Mesenchymal stem cell (in vitro differentiated cells and primary cell): ENCODE results near the gene CRISP2.
"Not testable (repeated sequence)": the region's sequence is repeated elsewhere in the genome, so short reads cannot be mapped to it uniquely, and the experiment has no call there.

Experiments used
- DNase-seq: peaks from one replicate; pipeline ENCODE4 v3.0.0-alpha.2; 2013
- H2AFZ ChIP-seq: one replicate; pipeline ENCODE4 v1.6.1; 2013; ENCODE audit warnings: low read depth, mild to moderate bottlenecking, control low read depth, inconsistent platforms, low read length, moderate library complexity
- H2AK5ac ChIP-seq: 2 replicates; pipeline ENCODE4 v1.6.1; 2013; ENCODE audit warnings: low read length, moderate library complexity, mild to moderate bottlenecking, inconsistent platforms; ENCODE audit not compliant: severe bottlenecking
- H2BK120ac ChIP-seq: one replicate; pipeline ENCODE4 v1.6.1; 2013; ENCODE audit warnings: low read depth, mild to moderate bottlenecking, inconsistent platforms, low read length, moderate library complexity
- H2BK12ac ChIP-seq, 2 experiments: one replicate each; pipeline ENCODE4 v1.6.1; 2013; ENCODE audit warnings: inconsistent platforms in 2 of 2, low read length in 2 of 2, mild to moderate bottlenecking in 2 of 2, moderate library complexity in 2 of 2, control low read depth in 1 of 2
- H2BK15ac ChIP-seq: one replicate; pipeline ENCODE4 v1.6.1; 2013; ENCODE audit warnings: mild to moderate bottlenecking, low read depth, inconsistent platforms; ENCODE audit not compliant: poor library complexity, severe bottlenecking
- H2BK5ac ChIP-seq: 2 replicates; pipeline ENCODE4 v1.6.1; 2013; ENCODE audit warnings: low read depth, mild to moderate bottlenecking, low read length, control low read depth, inconsistent platforms; ENCODE audit not compliant: poor library complexity, severe bottlenecking
- H3K14ac ChIP-seq, 2 experiments: one replicate each; pipeline ENCODE4 v1.6.1; 2013; ENCODE audit warnings: inconsistent platforms in 2 of 2, low read length in 2 of 2, control low read depth in 1 of 2, mild to moderate bottlenecking in 1 of 2, moderate library complexity in 1 of 2
- H3K18ac ChIP-seq, 2 experiments: one replicate each; pipeline ENCODE4 v1.6.1; 2013; ENCODE audit warnings: inconsistent platforms in 2 of 2, low read length in 2 of 2, control low read depth in 1 of 2, low read depth in 1 of 2, mild to moderate bottlenecking in 1 of 2
- H3K23ac ChIP-seq, 2 experiments: one replicate each; pipeline ENCODE4 v1.6.1; 2013; ENCODE audit warnings: inconsistent platforms in 2 of 2, low read length in 2 of 2, mild to moderate bottlenecking in 2 of 2, moderate library complexity in 2 of 2, control low read depth in 1 of 2
- H3K27ac ChIP-seq: 2 replicates; pipeline ENCODE4 v1.5.1; 2013; ENCODE audit warnings: mild to moderate bottlenecking, moderate library complexity, low read length, control low read depth, inconsistent platforms; ENCODE audit not compliant: poor library complexity, severe bottlenecking
- H3K27me3 ChIP-seq, 2 experiments: 2 replicates each; pipeline versions ENCODE4 v1.6.1 to v1.7.0; 2013; ENCODE audit warnings: low read length in 2 of 2, mild to moderate bottlenecking in 2 of 2, moderate library complexity in 2 of 2, control low read depth in 1 of 2, inconsistent platforms in 1 of 2; ENCODE audit not compliant: control insufficient read depth in 1 of 2, insufficient read depth in 1 of 2
- H3K36me3 ChIP-seq, 2 experiments: 2 replicates each; pipeline versions ENCODE4 v1.6.1 to v1.7.0; 2013; ENCODE audit warnings: low read length in 2 of 2, control low read depth in 1 of 2, inconsistent platforms in 1 of 2, low read depth in 1 of 2, mild to moderate bottlenecking in 1 of 2; ENCODE audit not compliant: insufficient read depth in 2 of 2, control insufficient read depth in 1 of 2
- H3K4ac ChIP-seq, 2 experiments: one replicate each; pipeline ENCODE4 v1.6.1; 2013; ENCODE audit warnings: inconsistent platforms in 2 of 2, low read length in 2 of 2, mild to moderate bottlenecking in 2 of 2, moderate library complexity in 2 of 2, control low read depth in 1 of 2, low read depth in 1 of 2
- H3K4me1 ChIP-seq: 2 replicates; pipeline ENCODE4 v1.6.1; 2013; ENCODE audit warnings: low read depth, low read length, control low read depth; ENCODE audit not compliant: control insufficient read depth, insufficient read depth
- H3K4me2 ChIP-seq: 2 replicates; pipeline ENCODE4 v1.6.1; 2013; ENCODE audit warnings: low read length, mild to moderate bottlenecking, inconsistent platforms; ENCODE audit not compliant: poor library complexity, severe bottlenecking
- H3K4me3 ChIP-seq, 2 experiments: 2 replicates each; pipeline versions ENCODE4 v1.5.1 to v1.7.0; 2013; ENCODE audit warnings: low read length in 2 of 2, mild to moderate bottlenecking in 2 of 2, control low read depth in 1 of 2, low read depth in 1 of 2; ENCODE audit not compliant: insufficient read depth in 1 of 2
- H3K79me1 ChIP-seq: replicated peaks from 2 replicates; pipeline ENCODE4 v1.6.1; 2013; ENCODE audit warnings: mild to moderate bottlenecking, control low read depth, low read length, inconsistent platforms; ENCODE audit not compliant: poor library complexity, severe bottlenecking
- H3K9ac ChIP-seq: 2 replicates; pipeline ENCODE4 v1.7.0; 2013; ENCODE audit warnings: mild to moderate bottlenecking, low read length, moderate library complexity
- H3K9me3 ChIP-seq: 2 replicates; pipeline ENCODE4 v1.7.0; 2013; ENCODE audit warnings: mild to moderate bottlenecking, low read length; ENCODE audit not compliant: control insufficient read depth
- H4K8ac ChIP-seq: one replicate; pipeline ENCODE4 v1.6.1; 2013; ENCODE audit warnings: inconsistent platforms, mild to moderate bottlenecking, low read length, moderate library complexity
- H4K91ac ChIP-seq: one replicate; pipeline ENCODE4 v1.6.1; 2013; ENCODE audit warnings: mild to moderate bottlenecking, low read length, inconsistent platforms
- WGBS: methylation state at CpG from one replicate; pipeline ENCODE4 v1.1.7; 2013; ENCODE audit warnings: mixed read lengths; 5-methylcytosine and 5-hydroxymethylcytosine counted together

Gene CRISP2

GRCh38 chr6:49723917-49724316 is 10.6 kb upstream of the CRISP2 start:
- DNase-seq, H2AFZ ChIP-seq, H3K4me1 ChIP-seq, H3K4me3 ChIP-seq, H2BK15ac ChIP-seq, H2AK5ac ChIP-seq, H2BK5ac ChIP-seq, H3K23ac ChIP-seq, H3K36me3 ChIP-seq, H3K27me3 ChIP-seq, H4K91ac ChIP-seq, H3K18ac ChIP-seq, H2BK120ac ChIP-seq, H3K9ac ChIP-seq, H3K14ac ChIP-seq, H2BK12ac ChIP-seq, H3K4me2 ChIP-seq, H3K9me3 ChIP-seq, H3K27ac ChIP-seq, H3K4ac ChIP-seq, H4K8ac ChIP-seq, H3K79me1 ChIP-seq: not testable (repeated sequence)
- WGBS = 67% methylated on average over 2 of the region's 4 CpGs

- 56% methylated on average over 2 of the region's 2 CpGs for WGBS
- no peak overlapping the region for H3K14ac ChIP-seq
Observed at GRCh38 chr6:49721297-49721696, 8.0 kb upstream of the CRISP2 start.

GRCh38 chr6:49720372-49720771 is 7.0 kb upstream of the CRISP2 start:
- Histone ChIP-seq H3K14ac (no peak overlapping the region), H2BK5ac (no peak overlapping the region), H3K27me3 (no peaks in the 10 kb centered on the region), H3K9ac (no peak overlapping the region), H3K27ac (no peak overlapping the region), H2BK12ac (no peak overlapping the region), H3K9me3 (peaks cover 5% of the 10 kb centered on the region), H4K8ac (no peak overlapping the region), H4K91ac (no peak overlapping the region), H3K18ac (no peak overlapping the region), H3K4me3 (no peak overlapping the region), H3K4me1 (no peaks in the 10 kb centered on the region), H3K4ac (no peak overlapping the region), H3K79me1 (no peaks in the 10 kb centered on the region), H2AFZ (no peak overlapping the region), H2AK5ac (no peak overlapping the region), H3K36me3 (no peaks in the 10 kb centered on the region), H2BK15ac (no peak overlapping the region), H3K4me2 (no peak overlapping the region), H3K23ac (no peak overlapping the region), H2BK120ac (no peak overlapping the region)
- no peak for DNase-seq
- 77% methylated on average over 5 of the region's 7 CpGs for WGBS

More at GRCh38 chr6:49721297-49721696, 8.0 kb upstream of the CRISP2 start:
- Histone ChIP-seq H4K91ac (no peak overlapping the region), H3K4me1 (no peaks in the 10 kb centered on the region), H3K79me1 (no peaks in the 10 kb centered on the region), H3K27me3 (no peaks in the 10 kb centered on the region), H3K18ac (no peak overlapping the region), H3K27ac (no peak overlapping the region), H2AK5ac (no peak overlapping the region), H2BK12ac (no peak overlapping the region), H3K36me3 (no peaks in the 10 kb centered on the region), H3K4ac (no peak overlapping the region), H3K4me3 (no peak overlapping the region), H2BK5ac (no peak overlapping the region), H2BK15ac (no peak overlapping the region), H2BK120ac (no peak overlapping the region), H3K9ac (no peak overlapping the region), H2AFZ (no peak overlapping the region), H3K9me3 (peaks cover 5% of the 10 kb centered on the region), H4K8ac (no peak overlapping the region), H3K23ac (no peak overlapping the region), H3K4me2 (no peak overlapping the region)
- DNase-seq = no peak

GRCh38 chr6:49698478-49698877 is 14.9 kb downstream of the CRISP2 start:
- DNase-seq = no peak
- Histone ChIP-seq H3K4me3 (no peak overlapping the region), H2BK12ac (no peak overlapping the region), H3K18ac (no peak overlapping the region), H3K79me1 (no peaks in the 10 kb centered on the region), H3K9ac (no peak overlapping the region), H3K14ac (no peak overlapping the region), H3K9me3 (peaks cover 5% of the 10 kb centered on the region), H3K4me1 (no peaks in the 10 kb centered on the region), H3K27ac (no peak overlapping the region), H3K27me3 (no peaks in the 10 kb centered on the region), H3K4ac (no peak overlapping the region), H2BK5ac (no peak overlapping the region), H4K91ac (no peak overlapping the region), H2BK15ac (no peak overlapping the region), H2AK5ac (no peak overlapping the region), H2AFZ (no peak overlapping the region), H3K4me2 (no peak overlapping the region), H3K36me3 (no peaks in the 10 kb centered on the region), H2BK120ac (no peak overlapping the region), H4K8ac (no peak overlapping the region), H3K23ac (no peak overlapping the region)
